K562 (cell line): ENCODE measurements around the gene GOLGA6D. TPM values are rescaled to one million over a fixed set of nuclear protein-coding genes. Genes with fewer than 3 reads are reported as not detected.

Experiments
- DIDO1 ChIP-seq: fragments of 450-650 bp; IDR thresholded peaks from 2 replicates; pipeline ENCODE4 v1.6.1; 2016; ENCODE audit warnings: low read depth, missing biosample characterization, missing genetic modification characterization
- EP300 ChIP-seq: IDR thresholded peaks from 2 replicates; pipeline ENCODE4 v1.6.1; 2012; ENCODE audit warnings: low read length, improper control_type of control experiment
- LEF1 ChIP-seq: fragments of 450-650 bp; IDR thresholded peaks from 2 replicates; pipeline ENCODE4 v1.6.1; 2016; ENCODE audit warnings: mild to moderate bottlenecking
- MAFG ChIP-seq: fragments of 450-650 bp; conservative IDR thresholded peaks from 2 replicates; pipeline ENCODE4 v1.6.1; 2016; ENCODE audit warnings: missing genetic modification characterization, missing compliant biosample characterization
- NONO ChIP-seq, 2 experiments: fragments of 200-400 bp in 1 of 2; fragments of 450-650 bp in 1 of 2; formaldehyde crosslinking in 1 of 2; IDR thresholded peaks; 2 replicates each; pipeline ENCODE4 v1.6.1; 2017; ENCODE audit warnings: low read depth in 2 of 2, mild to moderate bottlenecking in 2 of 2, moderate library complexity in 2 of 2, low read length in 1 of 2
- NRF1 ChIP-seq, 2 experiments: fragments of 450-650 bp; IDR thresholded peaks in 1 of 2; conservative IDR thresholded peaks in 1 of 2; 2 replicates each; pipeline ENCODE4 v1.6.1; 2014; ENCODE audit warnings: mild to moderate bottlenecking in 2 of 2
- RBBP5 ChIP-seq: fragments of 200-600 bp; sonication (generic); IDR thresholded peaks from 2 replicates; pipeline ENCODE4 v1.6.1; 2012; ENCODE audit warnings: borderline replicate concordance, mild to moderate bottlenecking, low read length, control low read depth, inconsistent platforms; ENCODE audit not compliant: insufficient read depth, poor library complexity, severe bottlenecking
- SMARCA4 ChIP-seq: fragments of 450-650 bp; IDR thresholded peaks from 2 replicates; pipeline ENCODE4 v1.6.1; 2016
- ZFPM2 ChIP-seq: fragments of 250-450 bp; sonication (Bioruptor Pico); IDR thresholded peaks from 2 replicates; pipeline ENCODE4 v1.5.1; 2022; ENCODE audit warnings: mild to moderate bottlenecking
- ZNF583 ChIP-seq: fragments of 250-450 bp; sonication (Bioruptor Pico); IDR thresholded peaks from 2 replicates; pipeline ENCODE4 v1.4.0; 2020
- ZNF780A ChIP-seq: fragments of 250-450 bp; sonication (Bioruptor Pico); IDR thresholded peaks from 2 replicates; pipeline ENCODE4 v1.5.0; 2021; ENCODE audit warnings: mild to moderate bottlenecking
- ZSCAN32 ChIP-seq: fragments of 450-650 bp; formaldehyde crosslinking; IDR thresholded peaks from 2 replicates; pipeline ENCODE4 v1.4.0; 2020; ENCODE audit warnings: mild to moderate bottlenecking, moderate library complexity
- polyA plus RNA-seq, 8 experiments: library from polyadenylated mRNA; depleted of rRNA in 4 of 8; stranded (reverse) in 5 of 8; unstranded in 3 of 8; fragments of >200 nt; fragmentation: Nextera tagmentation in 2 of 8; fragmentation: Illumina TruSeq in 1 of 8; extraction: Ambion mirVana in 2 of 8; extraction: Trizol in 1 of 8; gene quantifications; 2 replicates each; pipeline versions ENCODE4 v1.2.1 to v1.2.3, GENCODE V29; 2011 to 2014; ENCODE audit warnings: inconsistent platforms in 1 of 8, missing spikeins in 1 of 8
- total RNA-seq, 7 experiments: library from RNA; depleted of rRNA in 6 of 7; stranded (reverse); fragments of >200 nt in 6 of 7; fragmentation: Illumina TruSeq in 2 of 7; extraction: Trizol in 2 of 7; gene quantifications; 2 replicates each; pipeline versions ENCODE4 v1.2.1 to v1.2.3, GENCODE V29; 2011 to 2021; ENCODE audit warnings: low replicate concordance in 1 of 7
- TF ChIP-seq, protein P1 (sequence below), 2 experiments: fragments of 450-650 bp; IDR thresholded peaks; 2 replicates each; pipeline ENCODE4 v1.6.1; 2018; ENCODE audit warnings: mild to moderate bottlenecking in 2 of 2, low read depth in 1 of 2; ENCODE audit not compliant: partially characterized antibody in 2 of 2
- TF ChIP-seq, protein P2 (sequence below): fragments of 450-650 bp; IDR thresholded peaks from 2 replicates; pipeline ENCODE4 v1.6.1; 2018; ENCODE audit warnings: mild to moderate bottlenecking, low read depth; ENCODE audit not compliant: partially characterized antibody
- TF ChIP-seq, protein P3 (sequence below): sonication (generic); formaldehyde crosslinking; IDR thresholded peaks from 2 replicates; pipeline ENCODE4 v1.8.0; 2022; ENCODE audit warnings: mild to moderate bottlenecking, missing genetic modification reagents
- TF ChIP-seq, protein P4 (sequence below): fragments of 200-800 bp; sonication (Bioruptor generic); IDR thresholded peaks from 2 replicates; pipeline ENCODE4 v1.6.1; 2017; ENCODE audit warnings: missing genetic modification characterization, missing compliant biosample characterization

The GOLGA6D gene
- total and polyA plus RNA-seq, 9 of the 15 experiments (the other 6 are each of a cell fraction or from before 2014, with no cell fraction given), result not detected

DNA sequence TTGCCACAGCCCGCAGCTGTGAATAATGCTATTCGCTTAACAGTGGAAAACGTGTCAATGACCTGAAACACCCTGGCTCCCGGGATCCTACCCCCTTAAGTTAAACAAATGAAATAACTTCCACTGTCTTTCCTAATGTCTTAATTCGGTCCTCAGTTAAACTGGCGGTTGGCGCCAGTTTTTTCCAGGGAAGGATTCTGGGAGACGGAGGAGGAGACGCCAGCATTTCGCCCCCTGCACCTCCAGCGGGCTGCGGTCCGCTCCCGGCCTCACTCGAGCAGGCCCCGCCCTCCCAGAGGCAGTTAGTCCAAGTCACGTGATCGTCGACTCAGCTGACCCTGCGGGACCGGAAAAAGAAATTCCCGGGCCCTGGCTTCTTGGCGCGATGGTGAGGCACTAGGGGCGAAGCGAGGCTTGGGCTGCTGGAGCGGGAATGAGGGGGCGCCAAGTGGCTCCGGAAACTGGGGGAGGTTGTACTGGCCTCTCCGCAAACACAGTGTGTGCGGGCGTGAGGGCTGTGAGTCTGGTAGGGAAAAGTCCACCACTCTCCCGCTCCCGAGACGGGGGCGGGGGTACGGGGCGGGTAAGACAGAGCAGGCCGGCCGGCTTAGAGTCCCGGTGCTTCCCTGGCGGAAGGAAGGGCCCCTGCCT is 53.2 kb downstream of the GOLGA6D start, which contains the start of gene COMMD4 (continued):
- TF ChIP-seq NRF1 (conservative IDR thresholded peaks at IDR 0.05 in 1 of 2, IDR thresholded peaks at IDR 0.05 in 1 of 2), result peak; percentile 27 to 40; a peak in 2 of 4 replicates
- TF ChIP-seq LEF1, result peak; percentile 13; the same call in 1 of the 2 replicates
- TF ChIP-seq DIDO1 (tag), result peak; percentile 75
- TF ChIP-seq MAFG (tag), result peak; percentile 3; the same call in 1 of the 2 replicates
- TF ChIP-seq EP300, result peak; percentile 61
- TF ChIP-seq RBBP5, result peak; percentile 46
- TF ChIP-seq, protein P1, sequence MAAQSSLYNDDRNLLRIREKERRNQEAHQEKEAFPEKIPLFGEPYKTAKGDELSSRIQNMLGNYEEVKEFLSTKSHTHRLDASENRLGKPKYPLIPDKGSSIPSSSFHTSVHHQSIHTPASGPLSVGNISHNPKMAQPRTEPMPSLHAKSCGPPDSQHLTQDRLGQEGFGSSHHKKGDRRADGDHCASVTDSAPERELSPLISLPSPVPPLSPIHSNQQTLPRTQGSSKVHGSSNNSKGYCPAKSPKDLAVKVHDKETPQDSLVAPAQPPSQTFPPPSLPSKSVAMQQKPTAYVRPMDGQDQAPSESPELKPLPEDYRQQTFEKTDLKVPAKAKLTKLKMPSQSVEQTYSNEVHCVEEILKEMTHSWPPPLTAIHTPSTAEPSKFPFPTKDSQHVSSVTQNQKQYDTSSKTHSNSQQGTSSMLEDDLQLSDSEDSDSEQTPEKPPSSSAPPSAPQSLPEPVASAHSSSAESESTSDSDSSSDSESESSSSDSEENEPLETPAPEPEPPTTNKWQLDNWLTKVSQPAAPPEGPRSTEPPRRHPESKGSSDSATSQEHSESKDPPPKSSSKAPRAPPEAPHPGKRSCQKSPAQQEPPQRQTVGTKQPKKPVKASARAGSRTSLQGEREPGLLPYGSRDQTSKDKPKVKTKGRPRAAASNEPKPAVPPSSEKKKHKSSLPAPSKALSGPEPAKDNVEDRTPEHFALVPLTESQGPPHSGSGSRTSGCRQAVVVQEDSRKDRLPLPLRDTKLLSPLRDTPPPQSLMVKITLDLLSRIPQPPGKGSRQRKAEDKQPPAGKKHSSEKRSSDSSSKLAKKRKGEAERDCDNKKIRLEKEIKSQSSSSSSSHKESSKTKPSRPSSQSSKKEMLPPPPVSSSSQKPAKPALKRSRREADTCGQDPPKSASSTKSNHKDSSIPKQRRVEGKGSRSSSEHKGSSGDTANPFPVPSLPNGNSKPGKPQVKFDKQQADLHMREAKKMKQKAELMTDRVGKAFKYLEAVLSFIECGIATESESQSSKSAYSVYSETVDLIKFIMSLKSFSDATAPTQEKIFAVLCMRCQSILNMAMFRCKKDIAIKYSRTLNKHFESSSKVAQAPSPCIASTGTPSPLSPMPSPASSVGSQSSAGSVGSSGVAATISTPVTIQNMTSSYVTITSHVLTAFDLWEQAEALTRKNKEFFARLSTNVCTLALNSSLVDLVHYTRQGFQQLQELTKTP (IDR thresholded peaks at IDR 0.05; ENCODE audit: low read depth in 1 of 2, partially characterized antibody in 2 of 2), result peak in 1 of 2 experiments; percentile 94
- no peak for TF ChIP-seq ZFPM2 (CRISPR knock-in tag)
- TF ChIP-seq SMARCA4, result no peak
- no peak for TF ChIP-seq ZNF780A (CRISPR knock-in tag)
- no peak for TF ChIP-seq NONO (IDR thresholded peaks at IDR 0.05; ENCODE audit: low read depth in 2 of 2, low read length in 1 of 2)
- TF ChIP-seq, protein P2, sequence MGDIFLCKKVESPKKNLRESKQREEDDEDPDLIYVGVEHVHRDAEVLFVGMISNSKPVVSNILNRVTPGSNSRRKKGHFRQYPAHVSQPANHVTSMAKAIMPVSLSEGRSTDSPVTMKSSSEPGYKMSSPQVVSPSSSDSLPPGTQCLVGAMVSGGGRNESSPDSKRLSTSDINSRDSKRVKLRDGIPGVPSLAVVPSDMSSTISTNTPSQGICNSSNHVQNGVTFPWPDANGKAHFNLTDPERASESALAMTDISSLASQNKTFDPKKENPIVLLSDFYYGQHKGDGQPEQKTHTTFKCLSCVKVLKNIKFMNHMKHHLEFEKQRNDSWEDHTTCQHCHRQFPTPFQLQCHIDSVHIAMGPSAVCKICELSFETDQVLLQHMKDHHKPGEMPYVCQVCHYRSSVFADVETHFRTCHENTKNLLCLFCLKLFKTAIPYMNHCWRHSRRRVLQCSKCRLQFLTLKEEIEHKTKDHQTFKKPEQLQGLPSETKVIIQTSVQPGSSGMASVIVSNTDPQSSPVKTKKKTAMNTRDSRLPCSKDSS, result no peak
- TF ChIP-seq, protein P3, sequence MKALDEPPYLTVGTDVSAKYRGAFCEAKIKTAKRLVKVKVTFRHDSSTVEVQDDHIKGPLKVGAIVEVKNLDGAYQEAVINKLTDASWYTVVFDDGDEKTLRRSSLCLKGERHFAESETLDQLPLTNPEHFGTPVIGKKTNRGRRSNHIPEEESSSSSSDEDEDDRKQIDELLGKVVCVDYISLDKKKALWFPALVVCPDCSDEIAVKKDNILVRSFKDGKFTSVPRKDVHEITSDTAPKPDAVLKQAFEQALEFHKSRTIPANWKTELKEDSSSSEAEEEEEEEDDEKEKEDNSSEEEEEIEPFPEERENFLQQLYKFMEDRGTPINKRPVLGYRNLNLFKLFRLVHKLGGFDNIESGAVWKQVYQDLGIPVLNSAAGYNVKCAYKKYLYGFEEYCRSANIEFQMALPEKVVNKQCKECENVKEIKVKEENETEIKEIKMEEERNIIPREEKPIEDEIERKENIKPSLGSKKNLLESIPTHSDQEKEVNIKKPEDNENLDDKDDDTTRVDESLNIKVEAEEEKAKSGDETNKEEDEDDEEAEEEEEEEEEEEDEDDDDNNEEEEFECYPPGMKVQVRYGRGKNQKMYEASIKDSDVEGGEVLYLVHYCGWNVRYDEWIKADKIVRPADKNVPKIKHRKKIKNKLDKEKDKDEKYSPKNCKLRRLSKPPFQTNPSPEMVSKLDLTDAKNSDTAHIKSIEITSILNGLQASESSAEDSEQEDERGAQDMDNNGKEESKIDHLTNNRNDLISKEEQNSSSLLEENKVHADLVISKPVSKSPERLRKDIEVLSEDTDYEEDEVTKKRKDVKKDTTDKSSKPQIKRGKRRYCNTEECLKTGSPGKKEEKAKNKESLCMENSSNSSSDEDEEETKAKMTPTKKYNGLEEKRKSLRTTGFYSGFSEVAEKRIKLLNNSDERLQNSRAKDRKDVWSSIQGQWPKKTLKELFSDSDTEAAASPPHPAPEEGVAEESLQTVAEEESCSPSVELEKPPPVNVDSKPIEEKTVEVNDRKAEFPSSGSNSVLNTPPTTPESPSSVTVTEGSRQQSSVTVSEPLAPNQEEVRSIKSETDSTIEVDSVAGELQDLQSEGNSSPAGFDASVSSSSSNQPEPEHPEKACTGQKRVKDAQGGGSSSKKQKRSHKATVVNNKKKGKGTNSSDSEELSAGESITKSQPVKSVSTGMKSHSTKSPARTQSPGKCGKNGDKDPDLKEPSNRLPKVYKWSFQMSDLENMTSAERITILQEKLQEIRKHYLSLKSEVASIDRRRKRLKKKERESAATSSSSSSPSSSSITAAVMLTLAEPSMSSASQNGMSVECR, result peak; percentile 98
- TF ChIP-seq, protein P4, sequence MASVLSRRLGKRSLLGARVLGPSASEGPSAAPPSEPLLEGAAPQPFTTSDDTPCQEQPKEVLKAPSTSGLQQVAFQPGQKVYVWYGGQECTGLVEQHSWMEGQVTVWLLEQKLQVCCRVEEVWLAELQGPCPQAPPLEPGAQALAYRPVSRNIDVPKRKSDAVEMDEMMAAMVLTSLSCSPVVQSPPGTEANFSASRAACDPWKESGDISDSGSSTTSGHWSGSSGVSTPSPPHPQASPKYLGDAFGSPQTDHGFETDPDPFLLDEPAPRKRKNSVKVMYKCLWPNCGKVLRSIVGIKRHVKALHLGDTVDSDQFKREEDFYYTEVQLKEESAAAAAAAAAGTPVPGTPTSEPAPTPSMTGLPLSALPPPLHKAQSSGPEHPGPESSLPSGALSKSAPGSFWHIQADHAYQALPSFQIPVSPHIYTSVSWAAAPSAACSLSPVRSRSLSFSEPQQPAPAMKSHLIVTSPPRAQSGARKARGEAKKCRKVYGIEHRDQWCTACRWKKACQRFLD, result no peak
- TF ChIP-seq ZNF583, result no peak
- no peak for TF ChIP-seq ZSCAN32
